GM21423 (cell line): ENCODE measurements around the gene PTAR1.
"Not testable (repeated sequence)": the region's sequence is repeated elsewhere in the genome, so short reads cannot be mapped to it uniquely, and the experiment has no call there.

Experiments
- ATAC-seq: cut with Tn5 transposase; IDR thresholded peaks from one replicate; pipeline ENCODE4 v1.9.1; 2021; ENCODE audit warnings: mild to moderate bottlenecking, moderate library complexity; ENCODE audit not compliant: unreplicated experiment

The PTAR1 gene, protein sequence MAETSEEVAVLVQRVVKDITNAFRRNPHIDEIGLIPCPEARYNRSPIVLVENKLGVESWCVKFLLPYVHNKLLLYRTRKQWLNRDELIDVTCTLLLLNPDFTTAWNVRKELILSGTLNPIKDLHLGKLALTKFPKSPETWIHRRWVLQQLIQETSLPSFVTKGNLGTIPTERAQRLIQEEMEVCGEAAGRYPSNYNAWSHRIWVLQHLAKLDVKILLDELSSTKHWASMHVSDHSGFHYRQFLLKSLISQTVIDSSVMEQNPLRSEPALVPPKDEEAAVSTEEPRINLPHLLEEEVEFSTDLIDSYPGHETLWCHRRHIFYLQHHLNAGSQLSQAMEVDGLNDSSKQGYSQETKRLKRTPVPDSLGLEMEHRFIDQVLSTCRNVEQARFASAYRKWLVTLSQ

DNA sequence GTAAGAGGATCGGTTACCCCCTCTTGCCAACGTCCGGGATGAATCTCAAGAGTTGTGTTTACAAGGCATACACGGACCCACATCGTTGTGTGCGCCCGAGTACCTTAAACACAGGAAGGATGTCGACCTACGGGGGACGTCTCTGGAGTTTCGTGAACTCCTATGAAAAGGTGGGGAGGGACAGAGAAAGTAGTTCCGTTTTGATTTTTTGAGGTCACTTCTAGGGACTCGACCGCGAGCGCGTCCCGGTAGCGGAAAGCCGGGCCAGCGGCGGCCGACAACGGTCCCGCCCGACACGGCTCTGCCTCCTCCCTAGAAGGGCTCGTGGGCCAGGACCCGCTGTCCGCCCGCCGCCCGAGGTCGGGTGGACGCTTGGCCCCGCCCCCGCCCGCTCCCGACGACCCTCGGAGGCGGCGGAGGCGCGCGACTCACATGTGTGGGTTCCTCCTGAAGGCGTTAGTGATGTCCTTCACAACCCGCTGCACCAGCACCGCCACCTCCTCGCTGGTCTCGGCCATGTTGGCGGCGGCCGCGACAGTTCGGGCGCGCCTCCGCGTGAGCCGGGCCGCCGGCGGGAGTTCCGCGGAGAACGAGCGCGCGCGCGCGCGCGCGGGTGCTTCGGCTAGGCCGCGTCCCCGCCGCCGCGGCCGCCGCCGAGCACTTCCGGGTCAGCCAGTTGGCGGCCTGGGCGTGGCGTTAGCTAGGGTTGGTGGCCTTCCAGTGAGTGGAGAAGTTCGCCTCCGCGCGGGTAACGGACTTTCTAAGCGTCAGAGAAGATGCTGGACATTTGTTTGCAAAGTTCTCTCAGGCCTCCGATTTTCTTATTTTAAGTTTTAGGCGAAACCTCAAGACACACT, at the start of gene PTAR1:
TSS of gene PTAR1 (minus strand) at position 591 of the 857 bp plus-strand sequence. CDS start at position 518, 73 bp downstream.
- ATAC-seq: peak; percentile 89

DNA sequence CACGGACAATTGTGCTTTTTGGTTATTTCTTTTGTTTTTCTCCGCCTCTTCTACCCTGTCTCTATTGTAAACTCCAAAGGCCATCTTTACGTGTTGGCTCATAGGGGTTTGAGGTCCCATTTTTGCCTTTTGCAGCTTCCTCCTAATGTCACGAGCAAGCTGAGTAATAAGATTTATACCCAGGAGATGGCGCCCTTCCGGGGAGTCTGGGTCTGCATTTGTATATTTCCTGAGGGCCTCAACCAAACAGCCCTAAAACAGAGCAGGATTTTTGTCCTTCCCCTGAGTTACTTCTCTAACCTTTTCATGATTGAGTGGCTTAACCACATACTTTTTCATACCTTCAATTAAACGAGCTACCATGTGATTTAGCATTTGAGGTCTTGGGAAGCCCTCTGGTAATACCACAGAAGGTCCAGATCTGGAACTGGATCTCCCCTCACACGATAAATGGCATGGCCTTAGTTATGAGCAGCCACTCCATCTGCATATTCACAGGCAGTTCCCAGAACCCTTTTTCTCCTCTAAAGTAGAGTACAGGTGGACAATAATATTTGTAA, 49.6 kb upstream of the PTAR1 start:
- no peak for ATAC-seq

- ATAC-seq: no peak
These were observed 46.8 kb upstream of the PTAR1 start for GRCh38 chr9:69806627-69807026.

- ATAC-seq: no peak
These were observed 46.2 kb upstream of the PTAR1 start for GRCh38 chr9:69805962-69806515.

GRCh38 chr9:69801989-69802388, 42.2 kb upstream of the PTAR1 start:
- no peak for ATAC-seq

- not testable (repeated sequence) for ATAC-seq
These were observed 40.2 kb upstream of the PTAR1 start for GRCh38 chr9:69800027-69800426.

DNA sequence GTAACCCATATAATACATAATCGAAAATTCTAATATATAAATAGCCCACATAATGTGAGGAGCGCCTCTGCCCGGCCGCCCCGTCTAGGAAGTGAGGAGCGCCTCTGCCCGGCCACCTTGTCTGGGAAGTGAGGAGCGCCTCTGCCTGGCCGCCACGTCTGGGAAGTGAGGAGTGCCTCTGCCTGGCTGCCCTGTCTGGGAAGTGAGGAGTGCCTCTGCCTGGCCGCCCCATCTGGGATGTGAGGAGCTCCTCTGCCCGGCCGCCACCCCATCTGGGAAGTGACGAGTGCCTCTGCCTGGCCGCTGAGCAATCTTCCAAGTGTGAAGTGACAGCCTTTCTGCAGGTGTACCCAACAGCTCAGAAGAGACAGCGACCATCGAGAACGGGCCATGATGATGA, 39.7 kb upstream of the PTAR1 start:
- not testable (repeated sequence) for ATAC-seq

DNA sequence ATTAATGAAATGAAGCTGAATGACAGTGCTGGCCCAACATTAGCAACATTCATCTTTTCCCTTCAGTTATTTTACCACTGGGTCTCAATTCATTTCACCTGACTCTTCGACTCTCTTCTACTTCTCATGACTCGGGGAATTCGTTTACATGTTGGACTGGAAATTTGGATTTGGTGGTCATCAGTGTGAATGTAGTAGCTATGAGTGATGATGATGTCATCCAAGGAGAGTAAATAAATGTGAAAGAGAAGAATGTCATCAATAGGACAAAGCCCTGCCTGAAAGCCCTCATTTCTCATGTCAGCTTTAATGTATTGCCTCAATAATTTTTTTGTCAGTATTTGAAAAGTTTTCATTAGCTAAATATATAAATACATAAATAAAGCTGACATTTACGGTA, 38.9 kb upstream of the PTAR1 start:
- no peak for ATAC-seq

DNA sequence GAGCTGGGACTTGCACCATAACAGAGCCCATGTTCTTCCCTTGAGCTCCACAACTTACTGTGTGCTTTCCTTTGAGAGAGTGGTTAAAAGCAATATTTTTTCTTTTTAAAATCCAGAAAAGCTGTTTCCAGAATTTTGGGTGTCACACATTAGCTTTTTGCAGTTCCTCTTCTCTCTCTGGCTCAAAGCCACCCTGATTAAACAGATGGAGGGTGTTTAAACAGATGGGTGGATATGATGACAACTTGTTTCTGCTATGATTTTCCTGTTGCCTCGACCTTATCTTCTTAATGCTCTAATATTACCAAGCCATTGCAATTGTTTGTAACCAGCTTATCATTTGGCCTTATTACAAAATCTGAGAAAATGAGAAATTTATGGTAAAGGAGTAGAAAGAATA, 37.9 kb upstream of the PTAR1 start:
- ATAC-seq: no peak

DNA sequence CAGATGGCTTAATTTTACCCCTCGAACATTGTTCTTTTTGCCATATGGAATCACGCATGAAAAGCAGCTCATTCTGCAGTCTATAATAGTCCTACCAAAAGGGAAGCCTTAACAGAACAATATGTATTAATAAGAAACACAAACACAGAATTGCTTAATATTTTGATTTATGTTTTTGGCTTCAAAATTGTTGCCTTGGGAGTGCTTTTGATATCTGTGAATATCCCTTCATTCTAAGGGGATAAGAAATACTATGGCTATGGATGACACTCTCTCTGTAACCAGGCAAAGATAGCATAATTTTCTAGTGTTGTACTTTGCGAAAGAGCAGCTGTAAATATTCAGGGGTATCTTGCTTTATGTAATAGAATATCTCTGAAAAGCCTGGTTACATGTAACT, 34.5 kb upstream of the PTAR1 start:
- no peak for ATAC-seq

- ATAC-seq: no peak
These were observed 25.9 kb upstream of the PTAR1 start for GRCh38 chr9:69785757-69786156.

DNA sequence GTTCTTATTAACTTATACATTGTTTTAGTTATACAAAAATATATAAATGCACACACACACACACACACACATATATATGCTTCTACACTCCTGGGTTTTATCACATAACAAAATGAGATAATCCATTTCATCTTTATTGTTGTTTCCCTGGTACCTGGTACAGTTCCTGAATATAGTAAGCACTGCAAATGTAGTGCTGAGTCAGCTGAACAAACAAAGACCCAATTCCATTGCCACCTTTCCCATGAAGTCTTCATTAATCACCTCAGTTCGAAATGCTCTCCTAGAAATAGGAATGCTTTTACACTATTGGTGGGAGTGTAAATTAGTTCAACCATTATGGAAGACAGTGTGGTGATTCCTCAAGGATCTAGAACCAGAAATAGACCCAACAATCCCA, 13.4 kb upstream of the PTAR1 start:
- no peak for ATAC-seq

- no peak for ATAC-seq
These were observed 12.1 kb upstream of the PTAR1 start for GRCh38 chr9:69771775-69772418.

DNA sequence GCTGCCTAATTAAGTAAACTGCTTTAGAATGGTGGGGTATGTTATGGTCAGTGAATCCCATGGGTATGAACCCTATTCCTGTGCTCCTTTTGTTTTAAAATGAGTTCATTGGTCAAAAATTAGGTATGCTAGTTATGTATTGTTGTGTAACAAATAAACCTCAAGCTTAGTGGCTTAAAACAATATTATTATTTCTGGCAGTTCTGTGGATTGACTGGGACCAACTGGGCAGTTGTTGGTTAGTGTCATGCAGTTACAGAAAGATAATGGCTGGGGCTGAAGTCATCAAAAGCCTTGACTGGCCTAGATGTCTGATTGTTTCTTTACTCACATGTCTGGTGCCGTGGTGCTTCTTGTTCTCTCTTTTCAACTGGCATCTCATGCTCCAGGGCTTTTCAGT, 8.9 kb upstream of the PTAR1 start:
- ATAC-seq: no peak

GRCh38 chr9:69768101-69768500, 8.3 kb upstream of the PTAR1 start:
- ATAC-seq: no peak

DNA sequence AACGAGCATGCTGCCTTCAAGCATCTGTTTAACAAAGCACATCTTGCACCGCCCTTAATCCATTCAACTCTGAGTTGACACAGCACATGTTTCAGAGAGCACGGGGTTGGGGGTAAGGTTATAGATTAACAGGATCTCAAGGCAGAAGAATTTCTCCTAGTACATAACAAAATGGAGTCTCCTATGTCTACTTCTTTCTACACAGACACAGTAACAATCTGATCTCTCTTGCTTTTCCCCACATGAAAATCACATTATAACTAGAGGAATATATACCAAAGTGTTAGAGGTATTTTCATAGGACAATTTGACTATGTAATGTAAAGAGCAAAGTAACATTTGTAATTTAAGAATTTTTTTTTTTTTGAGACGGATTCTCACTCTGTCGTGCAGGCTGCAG, 4.1 kb upstream of the PTAR1 start:
- ATAC-seq: not testable (repeated sequence)

DNA sequence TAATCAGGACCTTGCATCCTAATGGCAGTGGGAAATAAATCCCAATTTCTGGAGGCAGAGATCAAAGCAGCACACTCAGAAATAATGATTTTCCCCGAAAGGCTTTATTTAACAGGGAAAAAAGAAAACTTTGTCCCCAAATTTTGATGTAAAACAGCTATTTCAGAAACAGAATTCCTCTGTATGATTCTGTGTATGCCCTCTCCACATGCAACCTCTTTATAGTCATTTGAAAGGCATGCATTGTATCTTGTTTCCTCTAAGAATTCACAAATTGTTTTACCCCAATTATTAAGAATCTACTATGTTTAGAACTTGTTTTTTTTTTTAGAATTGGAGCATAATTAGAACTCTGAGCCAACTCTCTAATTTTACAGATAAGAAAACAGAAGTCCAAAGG, 2.7 kb upstream of the PTAR1 start:
- ATAC-seq: no peak

DNA sequence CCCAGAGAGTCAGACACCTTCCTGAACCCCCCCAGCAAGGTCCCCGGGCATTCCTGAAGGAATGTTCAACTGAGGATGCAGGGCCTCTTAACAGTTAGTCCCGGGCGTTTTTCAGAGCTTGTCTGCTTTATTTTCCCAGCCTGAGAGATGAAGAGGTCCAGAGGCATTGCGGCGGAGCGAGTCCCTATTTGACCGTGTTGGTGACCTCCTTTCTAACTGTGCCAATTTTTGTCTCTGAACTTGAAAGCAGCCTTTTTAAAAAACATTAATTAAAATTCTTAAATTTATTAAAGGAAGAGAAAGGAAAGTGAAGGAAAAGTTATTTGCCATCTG, 433 bp upstream of the PTAR1 start:
- no peak for ATAC-seq

DNA sequence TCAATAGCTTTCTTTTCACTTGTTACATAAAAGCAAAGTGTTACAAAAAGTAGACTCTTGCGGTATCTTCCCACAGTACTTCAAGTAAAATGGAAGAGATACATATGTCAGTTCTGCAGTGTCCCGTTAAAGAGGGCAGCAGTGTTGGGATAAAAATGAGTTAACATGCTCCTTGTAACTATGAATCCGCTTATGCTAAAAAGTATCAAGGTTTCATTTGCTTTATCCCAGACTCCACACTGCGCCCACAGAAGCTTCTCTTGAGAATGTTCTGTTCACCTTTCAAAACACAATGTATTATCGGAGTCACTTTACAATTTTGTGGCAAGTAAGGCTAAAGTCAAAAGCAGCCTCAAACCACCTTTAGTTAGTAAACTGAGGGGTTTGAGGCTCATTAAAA, 790 bp downstream of the PTAR1 start:
- peak; percentile 2 for ATAC-seq

- ATAC-seq: no peak
These were observed 1.7 kb downstream of the PTAR1 start for GRCh38 chr9:69757996-69758675.
